ENCODE results near the gene KRT32.

DNA sequence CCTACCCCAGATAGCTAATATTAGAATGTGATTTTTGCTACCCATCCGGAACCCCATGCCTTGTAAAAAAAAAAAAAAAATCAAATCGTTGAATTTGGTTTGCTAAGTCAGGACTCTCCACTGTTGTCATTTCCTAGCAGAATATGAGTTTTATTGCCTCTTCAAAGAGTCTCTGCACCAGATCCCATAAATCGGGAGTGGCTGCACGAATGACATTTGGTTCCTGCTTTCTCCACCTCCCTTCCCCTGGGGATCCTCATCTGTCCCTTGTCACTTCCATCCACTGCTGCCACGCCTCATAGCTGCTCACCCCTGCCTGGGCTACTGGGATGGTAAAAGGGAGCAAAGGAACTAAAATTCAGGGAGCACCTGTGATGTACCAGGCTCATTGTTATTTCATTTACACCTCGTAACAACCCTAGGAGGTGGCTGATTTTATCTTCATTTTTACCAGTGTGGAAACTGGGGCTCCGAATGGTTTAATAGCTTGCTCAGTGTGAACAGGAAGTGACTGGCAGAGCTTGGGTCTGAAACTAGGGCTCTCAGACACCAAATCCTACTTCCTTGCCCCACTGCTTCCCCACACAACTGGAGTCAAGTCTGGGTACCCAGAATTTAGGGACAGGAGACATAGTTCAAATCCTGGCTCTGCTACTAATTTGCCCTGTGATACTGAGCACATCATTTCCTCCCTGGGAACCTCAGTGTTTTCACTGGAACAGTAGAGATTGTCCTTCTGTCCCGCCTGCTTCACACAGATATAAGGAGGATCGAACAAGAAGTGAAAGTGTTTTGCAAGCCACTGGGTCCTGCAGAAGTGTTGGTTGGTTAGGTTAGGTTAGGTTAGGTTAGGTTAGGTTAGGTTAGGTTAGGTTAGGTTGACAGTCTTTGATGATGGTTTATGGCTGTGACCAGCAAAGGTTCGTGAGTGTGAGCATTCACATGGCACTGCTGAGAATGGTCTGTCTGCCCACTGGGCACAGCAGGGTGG is 23.1 kb upstream of the KRT32 start:
- TF ChIP-seq, protein P1, sequence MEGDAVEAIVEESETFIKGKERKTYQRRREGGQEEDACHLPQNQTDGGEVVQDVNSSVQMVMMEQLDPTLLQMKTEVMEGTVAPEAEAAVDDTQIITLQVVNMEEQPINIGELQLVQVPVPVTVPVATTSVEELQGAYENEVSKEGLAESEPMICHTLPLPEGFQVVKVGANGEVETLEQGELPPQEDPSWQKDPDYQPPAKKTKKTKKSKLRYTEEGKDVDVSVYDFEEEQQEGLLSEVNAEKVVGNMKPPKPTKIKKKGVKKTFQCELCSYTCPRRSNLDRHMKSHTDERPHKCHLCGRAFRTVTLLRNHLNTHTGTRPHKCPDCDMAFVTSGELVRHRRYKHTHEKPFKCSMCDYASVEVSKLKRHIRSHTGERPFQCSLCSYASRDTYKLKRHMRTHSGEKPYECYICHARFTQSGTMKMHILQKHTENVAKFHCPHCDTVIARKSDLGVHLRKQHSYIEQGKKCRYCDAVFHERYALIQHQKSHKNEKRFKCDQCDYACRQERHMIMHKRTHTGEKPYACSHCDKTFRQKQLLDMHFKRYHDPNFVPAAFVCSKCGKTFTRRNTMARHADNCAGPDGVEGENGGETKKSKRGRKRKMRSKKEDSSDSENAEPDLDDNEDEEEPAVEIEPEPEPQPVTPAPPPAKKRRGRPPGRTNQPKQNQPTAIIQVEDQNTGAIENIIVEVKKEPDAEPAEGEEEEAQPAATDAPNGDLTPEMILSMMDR (conservative IDR thresholded peaks at IDR 0.05; ENCODE audit: low read depth, low read length) = no peak
- no peak for TF ChIP-seq EZH2 (IDR thresholded peaks at IDR 0.05; ENCODE audit: borderline replicate concordance, low read depth, low read length, poor library complexity, severe bottlenecking)
